T-helper 1 cell treated with Interleukin-12 subunit alpha and Interleukin-12 subunit beta and Interleukin-4 antibody, amounts not matched to agents 30 μg/mL and 1 μg/mL, for 36 hours (primary cell): ENCODE results near the gene SLC39A11.

Source experiments
- H3K27ac Mint-ChIP-seq: one replicate; pipeline ENCODE4 v1.8.0; 2021; ENCODE audit warnings: mild to moderate bottlenecking, mixed read lengths
- H3K27me3 Mint-ChIP-seq: one replicate; pipeline ENCODE4 v1.8.0; 2021; ENCODE audit warnings: low read depth, mixed read lengths
- H3K36me3 Mint-ChIP-seq: one replicate; pipeline ENCODE4 v1.8.0; 2021; ENCODE audit warnings: low read depth, mixed read lengths
- H3K4me1 Mint-ChIP-seq: one replicate; pipeline ENCODE4 v1.8.0; 2021; ENCODE audit warnings: low read depth, mixed read lengths
- H3K4me3 Mint-ChIP-seq: one replicate; pipeline ENCODE4 v1.8.0; 2021; ENCODE audit warnings: mild to moderate bottlenecking, moderate library complexity, mixed read lengths
- H3K9me3 Mint-ChIP-seq: one replicate; pipeline ENCODE4 v1.8.0; 2021; ENCODE audit warnings: mixed read lengths

The SLC39A11 gene

DNA sequence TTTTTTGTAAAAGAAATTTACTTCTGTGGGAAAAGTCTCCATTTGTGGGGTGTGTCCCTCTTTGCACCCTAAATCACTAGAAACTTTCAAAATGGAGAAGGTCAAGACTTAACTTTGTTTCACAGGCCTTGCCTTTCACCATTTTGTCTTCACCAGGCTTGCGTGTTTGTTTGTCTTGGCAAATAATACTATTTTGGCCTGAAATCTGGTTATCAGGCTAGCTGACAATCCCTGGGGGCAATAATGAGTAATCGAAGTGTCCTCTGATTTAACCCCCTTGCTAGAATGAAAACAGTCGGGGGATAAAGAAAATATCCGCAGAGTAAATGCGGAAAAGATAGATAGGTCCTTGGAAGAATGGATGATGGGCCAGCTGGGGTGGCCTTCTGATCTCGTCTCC lies 34.5 kb downstream of the SLC39A11 start:
- no peaks in the 10 kb centered on the region for H3K9me3 Mint-ChIP-seq
- H3K27me3 Mint-ChIP-seq, result no peaks in the 10 kb centered on the region
- no peaks in the 10 kb centered on the region for H3K36me3 Mint-ChIP-seq
- no peak overlapping the region for H3K27ac Mint-ChIP-seq
- no peaks in the 10 kb centered on the region for H3K4me1 Mint-ChIP-seq
- no peak overlapping the region for H3K4me3 Mint-ChIP-seq

DNA sequence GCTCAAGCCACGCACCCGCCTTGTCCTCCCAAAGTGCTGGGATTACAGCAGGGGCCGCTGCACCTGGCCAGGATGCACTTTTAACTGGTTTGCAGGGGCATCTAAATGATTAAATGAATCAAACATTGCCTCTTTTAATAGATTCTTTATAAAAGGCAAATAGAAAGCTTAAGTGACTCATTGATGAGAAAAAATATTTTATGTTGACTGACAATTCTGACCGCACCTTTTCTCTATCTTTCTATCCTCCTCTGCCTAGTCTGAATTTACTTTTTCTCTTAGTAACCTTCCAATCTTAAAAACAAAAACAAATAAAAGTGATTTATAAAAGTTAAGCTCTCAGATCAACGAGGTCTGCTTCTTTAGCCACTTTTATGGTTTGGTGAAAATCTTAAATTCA lies 35.3 kb downstream of the SLC39A11 start:
- H3K36me3 Mint-ChIP-seq, result no peaks in the 10 kb centered on the region

DNA sequence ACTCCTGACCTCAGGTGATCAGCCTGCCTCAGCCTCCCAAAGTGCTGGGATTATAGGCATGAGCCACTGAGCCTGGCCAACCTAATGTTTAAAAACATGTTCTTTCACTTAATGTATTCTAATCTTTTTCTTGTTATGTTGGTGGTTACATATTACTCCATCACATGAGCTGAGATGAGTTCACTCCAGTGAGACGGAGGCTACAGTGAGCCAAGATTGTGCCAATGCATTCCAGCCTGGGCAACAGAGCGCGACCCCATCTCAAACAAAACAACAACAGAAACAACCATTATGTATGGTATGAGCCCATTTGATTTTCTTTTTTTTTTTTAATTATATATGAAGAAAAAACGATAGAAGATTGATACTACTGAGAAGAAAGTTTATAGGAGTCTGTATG lies 39.6 kb downstream of the SLC39A11 start:
- no peak overlapping the region for H3K27ac Mint-ChIP-seq
- peaks cover 4% of the 10 kb centered on the region for H3K36me3 Mint-ChIP-seq
- H3K27me3 Mint-ChIP-seq, result no peaks in the 10 kb centered on the region
- H3K4me3 Mint-ChIP-seq, result no peak overlapping the region
- peaks cover 3% of the 10 kb centered on the region for H3K9me3 Mint-ChIP-seq
- H3K4me1 Mint-ChIP-seq, result no peaks in the 10 kb centered on the region

More for the DNA sequence above, 35.3 kb downstream of the SLC39A11 start:
- H3K27me3 Mint-ChIP-seq, result no peaks in the 10 kb centered on the region
- H3K27ac Mint-ChIP-seq, result no peak overlapping the region
- no peaks in the 10 kb centered on the region for H3K9me3 Mint-ChIP-seq
- H3K4me3 Mint-ChIP-seq, result no peak overlapping the region
- H3K4me1 Mint-ChIP-seq, result no peaks in the 10 kb centered on the region

DNA sequence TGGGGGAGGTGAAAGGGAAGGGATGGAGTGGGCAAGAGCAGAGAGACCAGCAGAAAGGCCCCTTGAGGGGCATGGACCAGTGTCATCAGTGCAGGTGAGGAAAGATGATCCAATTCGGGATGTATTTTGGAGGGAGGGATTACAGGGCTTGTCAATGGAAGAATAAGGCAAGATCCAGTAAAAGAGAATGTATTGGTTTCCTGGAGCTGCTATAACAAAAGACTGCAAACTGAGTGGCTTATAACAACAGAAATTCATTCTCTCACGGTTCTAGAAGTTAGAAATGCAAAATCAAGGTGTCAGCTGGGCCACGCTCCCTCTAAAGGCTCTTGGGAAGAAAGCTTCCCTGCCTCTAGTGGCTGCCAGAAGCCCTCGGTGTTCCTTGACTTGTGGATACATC lies 41.7 kb downstream of the SLC39A11 start:
- H3K9me3 Mint-ChIP-seq, result peaks cover 3% of the 10 kb centered on the region
- no peak overlapping the region for H3K27ac Mint-ChIP-seq
- no peak overlapping the region for H3K4me3 Mint-ChIP-seq
- H3K4me1 Mint-ChIP-seq, result no peaks in the 10 kb centered on the region
- H3K27me3 Mint-ChIP-seq, result no peaks in the 10 kb centered on the region
- H3K36me3 Mint-ChIP-seq, result peaks cover 4% of the 10 kb centered on the region

DNA sequence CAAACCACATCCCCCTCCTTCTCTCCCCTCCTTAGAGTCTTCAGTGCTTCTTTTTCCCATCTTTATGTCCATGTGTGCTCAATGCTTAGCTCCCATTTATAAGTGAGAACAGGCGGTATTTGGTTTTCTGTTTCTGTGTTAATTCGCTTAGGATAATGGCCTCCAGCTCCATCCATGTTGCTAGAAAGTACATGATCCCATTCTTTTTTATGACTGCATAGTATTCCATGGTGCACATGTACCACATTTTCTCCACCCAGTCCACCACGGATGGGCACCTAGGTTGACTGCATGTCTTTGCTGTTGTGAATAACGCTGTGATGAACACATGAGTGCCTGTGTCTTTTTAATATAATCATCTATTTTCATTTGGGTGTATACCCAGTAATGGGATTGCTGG lies 44.3 kb downstream of the SLC39A11 start:
- H3K27me3 Mint-ChIP-seq, result no peaks in the 10 kb centered on the region
- peaks cover 3% of the 10 kb centered on the region for H3K9me3 Mint-ChIP-seq
- H3K36me3 Mint-ChIP-seq, result peaks cover 4% of the 10 kb centered on the region
- no peak overlapping the region for H3K27ac Mint-ChIP-seq
- no peaks in the 10 kb centered on the region for H3K4me1 Mint-ChIP-seq
- H3K4me3 Mint-ChIP-seq, result no peak overlapping the region

DNA sequence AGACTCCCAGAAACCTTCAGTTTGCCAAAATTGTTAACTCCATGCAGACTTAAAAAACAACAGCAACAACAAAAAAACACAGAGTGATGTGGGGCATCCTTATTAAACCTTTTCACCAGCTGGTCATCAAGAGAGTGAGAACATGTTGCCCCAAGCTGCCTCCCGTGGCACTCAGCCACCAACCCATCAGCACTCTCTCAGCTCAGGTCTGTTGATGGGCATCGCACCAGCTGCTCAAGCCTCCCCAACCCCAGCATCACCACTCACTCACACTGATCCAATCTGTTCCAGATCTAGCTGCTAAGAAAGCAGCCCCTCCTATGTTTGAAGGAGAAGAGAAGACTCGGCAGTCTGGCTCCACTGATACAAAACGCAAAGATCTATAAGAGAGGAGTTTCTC lies 46.8 kb downstream of the SLC39A11 start:
- Mint-ChIP-seq H3K4me1 (no peaks in the 10 kb centered on the region), H3K27ac (no peak overlapping the region), H3K4me3 (no peak overlapping the region), H3K27me3 (no peaks in the 10 kb centered on the region), H3K36me3 (no peaks in the 10 kb centered on the region), H3K9me3 (no peaks in the 10 kb centered on the region)

DNA sequence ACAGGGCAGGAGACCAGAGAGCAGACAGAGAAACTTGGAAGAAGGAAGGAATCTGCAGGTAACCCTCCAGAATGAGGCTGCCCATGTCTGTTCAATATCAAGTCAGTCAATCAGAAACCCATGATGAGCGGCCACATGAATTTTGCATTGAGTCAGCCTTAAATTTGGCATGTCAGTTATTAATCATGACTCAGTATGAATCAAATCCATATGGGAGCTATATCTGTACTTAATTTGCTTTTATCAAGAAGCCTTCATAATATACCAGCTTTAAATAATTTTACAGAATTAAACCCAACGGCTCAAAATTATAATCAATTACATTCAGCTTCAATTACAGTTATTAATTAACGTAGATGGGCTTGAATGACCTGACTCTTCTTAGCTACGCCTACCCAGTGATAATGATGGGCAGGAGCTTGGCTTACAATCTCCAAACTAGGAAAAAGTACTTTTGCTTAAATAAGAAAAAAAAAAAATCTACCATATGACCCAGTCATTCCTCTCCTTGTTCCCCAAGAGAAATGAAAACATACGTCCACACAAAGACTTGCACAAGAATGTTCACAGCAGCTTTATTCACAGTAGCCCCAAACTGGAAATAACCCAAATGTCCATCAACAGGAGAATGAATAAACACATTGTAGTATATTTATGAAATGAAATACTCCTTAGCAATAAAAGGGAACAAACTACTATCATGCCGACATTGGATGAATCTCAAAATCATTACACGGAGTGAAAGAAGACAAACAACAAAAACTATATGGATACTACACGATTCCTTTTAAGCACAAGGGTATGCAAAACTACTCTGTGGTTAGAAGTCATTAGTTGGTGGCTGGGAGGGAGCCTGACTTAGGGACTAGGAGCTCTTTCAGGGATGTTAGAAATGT lies 48.6 kb downstream of the SLC39A11 start:
- H3K27me3 Mint-ChIP-seq, result no peaks in the 10 kb centered on the region
- no peaks in the 10 kb centered on the region for H3K4me1 Mint-ChIP-seq
- no peak overlapping the region for H3K4me3 Mint-ChIP-seq
- no peaks in the 10 kb centered on the region for H3K9me3 Mint-ChIP-seq
- no peaks in the 10 kb centered on the region for H3K36me3 Mint-ChIP-seq
- no peak overlapping the region for H3K27ac Mint-ChIP-seq

DNA sequence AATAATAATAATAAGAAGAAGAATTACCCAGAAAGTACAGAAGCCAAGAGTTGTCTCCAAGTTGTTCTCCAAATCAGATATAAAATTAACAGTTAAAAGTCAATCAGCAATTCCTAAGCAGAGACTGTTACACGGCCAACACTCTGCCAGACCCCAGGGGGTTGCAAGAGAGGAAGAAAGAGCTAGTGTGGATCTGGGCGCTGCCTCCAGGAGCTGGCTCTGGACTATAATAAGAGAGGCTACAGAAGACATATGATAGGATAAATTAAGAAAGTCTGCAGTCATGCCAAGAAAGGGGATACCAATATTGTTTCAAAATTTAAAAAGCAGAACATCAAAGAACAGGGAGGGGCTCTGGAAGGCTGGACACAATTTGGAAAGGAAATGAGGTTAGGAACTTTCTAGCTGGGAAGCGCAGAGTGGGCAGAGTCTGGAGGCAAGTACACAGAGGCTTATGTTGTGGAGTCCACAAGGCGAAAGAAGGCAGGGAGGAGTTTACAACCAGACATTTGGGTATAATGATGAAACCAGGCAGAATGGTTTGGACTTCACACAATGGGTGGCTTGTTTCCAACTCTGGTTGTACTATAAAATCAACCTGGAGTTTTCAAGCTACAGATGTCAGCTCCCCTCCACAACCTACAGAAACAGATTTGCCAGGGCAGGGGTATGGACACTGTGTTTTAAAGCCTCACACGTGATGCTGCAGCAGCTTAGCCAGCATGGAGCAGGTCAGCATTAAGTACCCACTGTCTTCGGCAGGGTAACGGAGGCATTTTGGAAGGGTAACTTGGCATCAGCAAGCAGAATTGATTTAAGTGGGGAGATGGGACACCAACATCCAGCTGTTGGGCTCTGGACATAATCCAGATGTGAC lies 49.4 kb downstream of the SLC39A11 start:
- H3K4me1 Mint-ChIP-seq, result no peaks in the 10 kb centered on the region
- no peak overlapping the region for H3K4me3 Mint-ChIP-seq
- no peaks in the 10 kb centered on the region for H3K9me3 Mint-ChIP-seq
- no peak overlapping the region for H3K27ac Mint-ChIP-seq
- no peaks in the 10 kb centered on the region for H3K36me3 Mint-ChIP-seq
- H3K27me3 Mint-ChIP-seq, result no peaks in the 10 kb centered on the region

DNA sequence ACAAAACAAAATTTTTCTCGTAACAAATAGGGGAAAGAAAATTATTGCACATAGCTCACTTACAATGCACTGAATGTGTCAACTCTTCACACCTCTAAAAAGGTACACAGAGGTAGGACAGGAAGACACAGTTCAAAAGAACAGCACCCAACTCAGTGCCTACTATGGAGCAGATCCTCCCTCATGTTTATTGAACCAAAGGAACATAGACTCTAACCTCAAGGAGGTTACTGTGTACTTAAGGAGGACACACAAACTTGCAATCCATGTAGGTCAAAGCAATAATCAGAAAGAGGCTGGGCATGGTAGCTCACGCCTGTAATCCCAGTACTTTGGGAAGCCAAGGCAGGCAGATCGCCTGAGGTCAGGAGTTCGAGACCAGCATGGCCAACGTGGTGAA lies 50.3 kb downstream of the SLC39A11 start:
- no peak overlapping the region for H3K27ac Mint-ChIP-seq
- H3K4me3 Mint-ChIP-seq, result no peak overlapping the region
- H3K36me3 Mint-ChIP-seq, result no peaks in the 10 kb centered on the region
- H3K4me1 Mint-ChIP-seq, result no peaks in the 10 kb centered on the region
- H3K27me3 Mint-ChIP-seq, result no peaks in the 10 kb centered on the region
- no peaks in the 10 kb centered on the region for H3K9me3 Mint-ChIP-seq

DNA sequence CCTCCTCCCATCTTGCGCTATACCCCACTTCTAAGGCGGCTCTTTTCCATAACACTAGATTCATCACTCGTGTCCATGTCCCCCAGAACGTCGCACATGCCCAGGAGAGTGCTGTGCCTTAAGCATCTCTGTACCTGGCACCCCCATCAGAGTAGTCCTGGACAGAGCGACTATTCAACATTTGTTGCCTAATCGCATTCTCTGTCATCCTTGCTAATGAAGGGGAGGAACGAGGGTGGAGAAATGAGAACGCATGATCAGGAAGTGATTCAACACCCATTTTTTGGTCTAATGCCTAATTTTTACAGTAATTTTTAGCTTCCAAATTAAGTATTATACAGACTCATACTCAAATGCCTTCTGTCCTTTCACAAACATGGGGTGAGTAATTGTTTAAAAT lies 53.2 kb downstream of the SLC39A11 start:
- H3K27ac Mint-ChIP-seq, result no peak overlapping the region
- no peaks in the 10 kb centered on the region for H3K36me3 Mint-ChIP-seq
- H3K4me1 Mint-ChIP-seq, result no peaks in the 10 kb centered on the region
- no peaks in the 10 kb centered on the region for H3K27me3 Mint-ChIP-seq
- no peaks in the 10 kb centered on the region for H3K9me3 Mint-ChIP-seq
- no peak overlapping the region for H3K4me3 Mint-ChIP-seq

DNA sequence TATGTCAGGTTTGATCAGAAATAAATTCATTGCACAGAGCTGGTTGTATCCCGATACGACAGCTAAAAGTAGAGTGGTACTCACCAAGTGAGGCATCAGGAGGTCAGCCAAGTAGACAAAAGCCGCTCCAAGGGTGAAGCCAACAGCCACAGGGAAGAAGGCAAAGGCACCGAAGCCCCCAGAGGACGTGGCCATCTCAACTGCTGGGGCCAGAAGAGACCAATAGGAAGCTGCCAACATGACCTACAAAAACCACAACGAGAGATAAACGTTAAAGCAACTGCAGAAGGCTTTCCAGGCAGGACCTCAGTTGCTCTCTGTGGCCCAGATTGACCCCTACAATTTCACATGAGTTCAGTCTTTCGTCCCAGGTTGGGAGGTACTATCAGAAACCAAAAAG lies 61.0 kb downstream of the SLC39A11 start:
- Mint-ChIP-seq H3K4me3 (no peak overlapping the region), H3K27me3 (no peaks in the 10 kb centered on the region), H3K27ac (no peak overlapping the region), H3K4me1 (peaks cover 2% of the 10 kb centered on the region), H3K36me3 (peaks cover 2% of the 10 kb centered on the region), H3K9me3 (no peaks in the 10 kb centered on the region)

DNA sequence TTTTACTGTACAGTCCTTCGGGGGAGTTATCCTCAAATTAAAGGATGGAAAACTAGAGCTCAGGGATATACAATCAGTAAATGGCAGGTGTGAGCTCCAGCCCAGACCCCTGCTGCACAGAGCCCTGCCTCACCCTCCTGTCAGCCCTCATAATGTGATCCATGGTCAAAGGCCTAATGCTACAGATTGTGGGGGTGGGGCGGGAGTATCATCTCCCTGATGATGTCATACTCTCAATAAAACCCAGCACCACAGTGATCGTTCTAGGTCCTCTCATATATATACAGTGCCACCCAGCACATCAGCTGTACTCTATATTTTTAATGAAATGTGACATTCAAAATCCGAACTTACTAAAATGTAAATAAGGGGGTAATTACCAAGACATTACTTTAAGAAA lies 61.5 kb downstream of the SLC39A11 start:
- Mint-ChIP-seq H3K4me3 (no peak overlapping the region), H3K9me3 (no peaks in the 10 kb centered on the region), H3K27me3 (no peaks in the 10 kb centered on the region), H3K4me1 (peaks cover 2% of the 10 kb centered on the region), H3K36me3 (peaks cover 2% of the 10 kb centered on the region), H3K27ac (no peak overlapping the region)

DNA sequence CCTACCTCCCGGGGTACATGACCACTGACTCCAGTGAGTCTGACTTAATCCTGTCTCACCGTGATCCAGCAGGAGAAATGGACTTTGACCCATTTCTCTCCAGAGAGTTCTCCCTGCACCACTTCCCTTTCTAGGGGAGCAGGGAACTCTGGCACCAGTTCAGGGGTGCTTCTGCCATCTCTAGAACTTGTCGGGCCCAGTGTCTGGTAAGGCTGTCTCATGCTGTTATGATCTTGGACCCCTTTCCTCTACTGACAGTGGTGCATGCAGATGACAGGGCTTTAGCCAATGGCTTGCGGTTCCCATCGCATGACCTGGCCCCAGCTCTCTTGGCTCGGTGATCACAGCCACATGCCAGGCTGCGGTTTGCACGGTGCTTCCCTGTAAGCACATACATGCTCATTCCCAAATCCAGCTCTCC lies 62.0 kb downstream of the SLC39A11 start:
- no peaks in the 10 kb centered on the region for H3K9me3 Mint-ChIP-seq
- no peak overlapping the region for H3K27ac Mint-ChIP-seq
- H3K4me3 Mint-ChIP-seq, result no peak overlapping the region
- peaks cover 2% of the 10 kb centered on the region for H3K36me3 Mint-ChIP-seq
- H3K4me1 Mint-ChIP-seq, result peaks cover 2% of the 10 kb centered on the region
- H3K27me3 Mint-ChIP-seq, result no peaks in the 10 kb centered on the region

DNA sequence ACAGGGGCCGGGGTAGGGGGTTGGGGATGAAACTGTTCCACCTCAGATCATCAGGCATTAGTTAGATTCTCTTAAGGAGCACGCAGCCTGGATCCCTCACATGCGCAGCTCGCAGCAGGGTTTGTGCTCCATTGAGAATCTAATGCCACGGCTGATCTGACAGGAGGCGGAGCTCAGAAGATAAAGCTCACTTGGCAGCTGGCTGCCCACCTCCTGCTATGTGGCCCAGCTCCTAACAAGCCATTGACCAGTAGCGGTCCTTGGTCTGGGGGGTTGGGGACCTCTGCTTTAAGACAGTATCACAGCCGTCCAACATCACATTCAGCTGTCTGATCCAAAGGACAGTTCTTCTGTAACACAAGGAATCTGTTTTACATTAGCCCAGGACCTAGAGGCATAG lies 62.5 kb downstream of the SLC39A11 start:
- Mint-ChIP-seq H3K27me3 (no peaks in the 10 kb centered on the region), H3K9me3 (no peaks in the 10 kb centered on the region), H3K36me3 (peaks cover 2% of the 10 kb centered on the region), H3K4me1 (peaks cover 2% of the 10 kb centered on the region), H3K4me3 (no peak overlapping the region), H3K27ac (no peak overlapping the region)

DNA sequence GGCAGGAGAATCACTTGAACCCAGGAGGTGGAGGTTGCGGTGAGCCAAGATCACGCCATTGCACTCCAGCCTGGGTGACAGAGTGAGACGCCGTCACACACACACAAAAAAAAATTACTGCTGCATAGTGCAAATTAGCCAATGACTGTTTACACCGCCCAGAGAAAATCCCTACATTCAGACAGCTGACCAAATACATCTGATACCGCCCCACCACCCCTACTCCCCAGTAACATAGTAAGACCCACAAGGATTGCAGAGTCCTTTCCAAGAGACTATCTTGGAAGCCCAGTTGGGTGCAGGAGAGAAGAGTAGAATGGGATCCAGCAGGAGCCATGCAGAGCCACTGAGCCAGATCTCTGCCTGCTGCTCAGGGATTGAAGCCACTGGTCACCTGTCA lies 63.5 kb downstream of the SLC39A11 start:
- H3K4me1 Mint-ChIP-seq, result peaks cover 2% of the 10 kb centered on the region
- H3K27me3 Mint-ChIP-seq, result no peaks in the 10 kb centered on the region
- no peak overlapping the region for H3K27ac Mint-ChIP-seq
- no peak overlapping the region for H3K4me3 Mint-ChIP-seq
- no peaks in the 10 kb centered on the region for H3K9me3 Mint-ChIP-seq
- H3K36me3 Mint-ChIP-seq, result peaks cover 2% of the 10 kb centered on the region
